ENCODE data around the gene POLR1C.

POLR1C gene

DNA sequence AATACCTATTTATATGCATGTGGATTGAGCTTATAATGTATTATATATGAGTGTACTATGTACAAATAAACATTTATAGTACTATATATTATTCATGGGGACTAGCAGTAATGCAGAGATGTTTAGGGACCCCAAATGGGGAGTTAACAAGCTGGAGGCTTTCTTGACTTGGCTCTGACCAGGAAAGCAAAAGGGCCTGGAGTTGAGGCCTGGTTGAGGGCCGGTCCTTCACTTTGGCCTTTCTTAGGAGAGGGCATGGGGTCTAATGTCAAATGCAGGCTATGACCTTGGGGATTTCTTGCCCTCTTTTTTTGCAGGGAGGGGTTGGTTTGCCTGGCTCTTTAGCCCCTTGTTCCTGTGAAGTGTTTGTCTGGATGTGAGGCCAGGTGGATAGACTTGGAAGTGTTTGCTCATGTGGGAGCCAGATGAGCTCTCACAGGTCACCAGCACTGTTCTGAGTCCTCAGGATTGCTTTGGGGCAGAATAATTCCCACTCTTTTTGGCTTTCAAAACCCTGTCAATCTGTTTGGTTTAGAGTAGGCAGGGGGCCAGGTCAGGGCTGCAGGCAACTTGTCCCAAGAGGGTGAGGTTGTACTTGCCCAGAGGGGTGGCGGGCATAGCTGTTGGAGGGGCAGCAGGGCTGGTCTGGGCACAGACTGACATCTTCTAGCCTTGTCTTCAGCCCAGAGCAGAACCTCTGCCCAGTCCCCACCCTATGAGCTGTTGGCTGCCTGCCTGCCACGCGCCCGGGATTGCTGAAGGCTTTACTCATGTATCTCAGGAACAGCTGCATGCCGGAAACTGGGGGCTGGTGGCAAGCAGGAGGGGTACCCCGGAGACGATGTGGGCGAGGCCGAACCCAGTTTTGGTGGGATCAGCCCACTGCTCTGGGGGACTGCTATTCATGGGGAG, 24.9 kb upstream of the POLR1C start:
- H3K36me3 ChIP-seq (ENCODE audit: low read depth) = peaks cover 7% of the 10 kb centered on the region
- H3K9me3 ChIP-seq (ENCODE audit: severe bottlenecking) = no peaks in the 10 kb centered on the region
- peaks cover 59% of the 10 kb centered on the region for H3K4me1 ChIP-seq (ENCODE audit: insufficient read depth, poor library complexity, severe bottlenecking)
- TF ChIP-seq, protein P1, sequence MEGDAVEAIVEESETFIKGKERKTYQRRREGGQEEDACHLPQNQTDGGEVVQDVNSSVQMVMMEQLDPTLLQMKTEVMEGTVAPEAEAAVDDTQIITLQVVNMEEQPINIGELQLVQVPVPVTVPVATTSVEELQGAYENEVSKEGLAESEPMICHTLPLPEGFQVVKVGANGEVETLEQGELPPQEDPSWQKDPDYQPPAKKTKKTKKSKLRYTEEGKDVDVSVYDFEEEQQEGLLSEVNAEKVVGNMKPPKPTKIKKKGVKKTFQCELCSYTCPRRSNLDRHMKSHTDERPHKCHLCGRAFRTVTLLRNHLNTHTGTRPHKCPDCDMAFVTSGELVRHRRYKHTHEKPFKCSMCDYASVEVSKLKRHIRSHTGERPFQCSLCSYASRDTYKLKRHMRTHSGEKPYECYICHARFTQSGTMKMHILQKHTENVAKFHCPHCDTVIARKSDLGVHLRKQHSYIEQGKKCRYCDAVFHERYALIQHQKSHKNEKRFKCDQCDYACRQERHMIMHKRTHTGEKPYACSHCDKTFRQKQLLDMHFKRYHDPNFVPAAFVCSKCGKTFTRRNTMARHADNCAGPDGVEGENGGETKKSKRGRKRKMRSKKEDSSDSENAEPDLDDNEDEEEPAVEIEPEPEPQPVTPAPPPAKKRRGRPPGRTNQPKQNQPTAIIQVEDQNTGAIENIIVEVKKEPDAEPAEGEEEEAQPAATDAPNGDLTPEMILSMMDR (IDR thresholded peaks at IDR 0.05; ENCODE audit: poor library complexity, severe bottlenecking) = no peak
- no peaks in the 10 kb centered on the region for H3K27me3 ChIP-seq (ENCODE audit: insufficient read depth, poor library complexity, severe bottlenecking)
- H3K4me3 ChIP-seq (ENCODE audit: severe bottlenecking) = no peak overlapping the region
- H3K27ac ChIP-seq (ENCODE audit: poor library complexity, severe bottlenecking) = no peak overlapping the region
- peak; percentile 90 for DNase-seq (ENCODE audit: low spot score)
- ATAC-seq (ENCODE audit: low read depth) = peak; percentile 60

DNA sequence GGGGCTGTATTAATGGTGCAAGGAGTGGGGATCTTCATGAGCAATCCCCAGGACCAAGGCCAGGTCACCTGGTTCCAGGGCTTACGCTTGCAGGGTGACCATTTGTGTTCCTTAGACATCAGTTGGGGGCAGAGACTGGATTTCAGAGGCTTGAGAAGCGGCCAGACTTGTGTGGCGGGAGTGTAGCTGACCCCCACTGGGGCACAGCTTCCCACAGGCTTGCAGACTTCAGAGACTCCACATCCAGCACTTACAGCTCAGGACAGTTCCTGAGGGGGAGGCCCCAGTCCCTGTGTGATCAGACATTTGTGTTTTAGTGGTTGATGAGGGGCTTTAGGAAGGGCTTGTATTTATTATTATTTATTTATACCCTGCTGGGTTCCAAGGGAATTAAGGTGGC, 24.2 kb upstream of the POLR1C start:
- no peak overlapping the region for H3K27ac ChIP-seq (ENCODE audit: poor library complexity, severe bottlenecking)
- TF ChIP-seq, protein P1 (IDR thresholded peaks at IDR 0.05; ENCODE audit: poor library complexity, severe bottlenecking) = no peak
- H3K4me3 ChIP-seq (ENCODE audit: severe bottlenecking) = no peak overlapping the region
- peaks cover 62% of the 10 kb centered on the region for H3K4me1 ChIP-seq (ENCODE audit: insufficient read depth, poor library complexity, severe bottlenecking)
- no peaks in the 10 kb centered on the region for H3K9me3 ChIP-seq (ENCODE audit: severe bottlenecking)
- no peak for ATAC-seq (ENCODE audit: low read depth)
- DNase-seq (ENCODE audit: low spot score) = no peak
- H3K36me3 ChIP-seq (ENCODE audit: low read depth) = peaks cover 14% of the 10 kb centered on the region
- no peaks in the 10 kb centered on the region for H3K27me3 ChIP-seq (ENCODE audit: insufficient read depth, poor library complexity, severe bottlenecking)

DNA sequence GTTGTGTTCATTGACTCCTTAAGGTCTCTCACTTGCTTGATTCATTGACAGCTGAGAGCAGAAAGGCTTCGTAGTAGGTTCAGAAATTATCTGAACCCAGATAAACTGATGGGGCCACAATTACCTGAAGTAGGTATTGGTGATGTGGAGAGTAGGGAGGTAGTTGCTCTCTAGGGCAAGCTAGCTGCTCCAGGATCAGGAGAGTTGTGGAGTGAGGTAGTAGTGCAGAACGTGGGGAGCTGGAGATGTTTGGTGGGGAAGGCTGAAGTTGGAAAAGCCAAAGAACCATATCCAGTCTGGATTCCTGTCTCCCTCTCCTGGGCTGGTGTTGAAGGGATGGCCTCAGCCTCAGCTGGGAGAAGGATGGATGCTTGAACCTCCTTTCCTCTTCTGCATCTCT, 23.7 kb upstream of the POLR1C start:
- Histone ChIP-seq H3K36me3 (ENCODE audit: low read depth) (peaks cover 19% of the 10 kb centered on the region), H3K4me1 (ENCODE audit: insufficient read depth, poor library complexity, severe bottlenecking) (peaks cover 62% of the 10 kb centered on the region), H3K9me3 (ENCODE audit: severe bottlenecking) (no peaks in the 10 kb centered on the region), H3K27me3 (ENCODE audit: insufficient read depth, poor library complexity, severe bottlenecking) (no peaks in the 10 kb centered on the region), H3K4me3 (ENCODE audit: severe bottlenecking) (no peak overlapping the region), H3K27ac (ENCODE audit: poor library complexity, severe bottlenecking) (no peak overlapping the region)
- no peak for DNase-seq (ENCODE audit: low spot score)
- TF ChIP-seq, protein P1 (IDR thresholded peaks at IDR 0.05; ENCODE audit: poor library complexity, severe bottlenecking) = no peak
- ATAC-seq (ENCODE audit: low read depth) = no peak

DNA sequence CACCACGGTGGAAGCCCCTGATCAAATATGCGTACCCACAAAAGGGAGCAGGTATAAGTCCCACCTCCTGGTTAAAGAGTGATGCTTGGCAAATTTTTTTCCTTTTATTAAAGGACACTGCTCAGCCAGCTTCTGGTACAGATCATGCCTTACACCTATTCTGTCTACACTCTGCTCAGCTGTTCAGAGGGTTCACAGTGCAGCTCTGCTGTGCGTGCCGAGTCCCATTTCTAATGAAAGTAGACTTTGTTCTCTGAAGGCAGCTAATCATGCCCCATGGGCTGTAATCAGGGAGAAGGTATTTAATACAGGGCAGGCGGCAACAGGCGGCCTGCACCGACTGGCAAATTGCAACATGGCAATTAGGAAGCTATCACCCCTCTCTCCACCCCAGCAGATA, 23.1 kb upstream of the POLR1C start:
- TF ChIP-seq, protein P1 (IDR thresholded peaks at IDR 0.05; ENCODE audit: poor library complexity, severe bottlenecking) = no peak
- no peak for ATAC-seq (ENCODE audit: low read depth)
- DNase-seq (ENCODE audit: low spot score) = no peak
- Histone ChIP-seq H3K4me3 (ENCODE audit: severe bottlenecking) (no peak overlapping the region), H3K27ac (ENCODE audit: poor library complexity, severe bottlenecking) (no peak overlapping the region), H3K4me1 (ENCODE audit: insufficient read depth, poor library complexity, severe bottlenecking) (peaks cover 60% of the 10 kb centered on the region), H3K36me3 (ENCODE audit: low read depth) (peaks cover 23% of the 10 kb centered on the region), H3K9me3 (ENCODE audit: severe bottlenecking) (no peaks in the 10 kb centered on the region), H3K27me3 (ENCODE audit: insufficient read depth, poor library complexity, severe bottlenecking) (no peaks in the 10 kb centered on the region)

DNA sequence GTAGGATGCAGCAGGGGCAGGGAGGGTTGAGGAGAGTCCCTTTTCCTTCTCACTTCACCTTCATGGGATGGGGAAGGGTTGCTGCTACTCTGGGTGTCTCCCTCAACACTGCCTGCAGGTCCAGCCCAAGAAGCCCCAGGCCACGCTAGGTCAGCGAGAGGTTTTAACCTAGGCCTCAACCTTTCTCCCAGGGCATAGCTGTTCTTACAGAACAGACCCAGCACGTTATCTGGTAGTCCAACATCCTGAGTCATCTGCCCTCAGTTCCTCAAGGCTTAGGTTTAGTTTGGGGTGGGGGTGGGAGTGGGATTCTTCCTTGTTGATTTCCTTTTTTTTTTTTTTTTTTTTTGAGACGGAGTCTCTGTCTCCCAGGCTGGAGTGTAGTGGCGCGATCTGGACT, 22.6 kb upstream of the POLR1C start:
- no peak overlapping the region for H3K27ac ChIP-seq (ENCODE audit: poor library complexity, severe bottlenecking)
- no peaks in the 10 kb centered on the region for H3K27me3 ChIP-seq (ENCODE audit: insufficient read depth, poor library complexity, severe bottlenecking)
- H3K4me3 ChIP-seq (ENCODE audit: severe bottlenecking) = no peak overlapping the region
- DNase-seq (ENCODE audit: low spot score) = no peak
- peaks cover 60% of the 10 kb centered on the region for H3K4me1 ChIP-seq (ENCODE audit: insufficient read depth, poor library complexity, severe bottlenecking)
- TF ChIP-seq, protein P1 (IDR thresholded peaks at IDR 0.05; ENCODE audit: poor library complexity, severe bottlenecking) = no peak
- no peak for ATAC-seq (ENCODE audit: low read depth)
- H3K9me3 ChIP-seq (ENCODE audit: severe bottlenecking) = no peaks in the 10 kb centered on the region
- peaks cover 28% of the 10 kb centered on the region for H3K36me3 ChIP-seq (ENCODE audit: low read depth)
